ENCODE data around the gene TRIM39. TPM values are rescaled to one million over a fixed set of nuclear protein-coding genes. Genes with fewer than 3 reads are reported as not detected.
A peak's percentile ranks its signal among the peaks of the same experiment; 100 is the strongest.

Gene TRIM39
- polyA plus RNA-seq, 4 donors, result 12.3 to 15.5 (median 13.2) TPM

DNA sequence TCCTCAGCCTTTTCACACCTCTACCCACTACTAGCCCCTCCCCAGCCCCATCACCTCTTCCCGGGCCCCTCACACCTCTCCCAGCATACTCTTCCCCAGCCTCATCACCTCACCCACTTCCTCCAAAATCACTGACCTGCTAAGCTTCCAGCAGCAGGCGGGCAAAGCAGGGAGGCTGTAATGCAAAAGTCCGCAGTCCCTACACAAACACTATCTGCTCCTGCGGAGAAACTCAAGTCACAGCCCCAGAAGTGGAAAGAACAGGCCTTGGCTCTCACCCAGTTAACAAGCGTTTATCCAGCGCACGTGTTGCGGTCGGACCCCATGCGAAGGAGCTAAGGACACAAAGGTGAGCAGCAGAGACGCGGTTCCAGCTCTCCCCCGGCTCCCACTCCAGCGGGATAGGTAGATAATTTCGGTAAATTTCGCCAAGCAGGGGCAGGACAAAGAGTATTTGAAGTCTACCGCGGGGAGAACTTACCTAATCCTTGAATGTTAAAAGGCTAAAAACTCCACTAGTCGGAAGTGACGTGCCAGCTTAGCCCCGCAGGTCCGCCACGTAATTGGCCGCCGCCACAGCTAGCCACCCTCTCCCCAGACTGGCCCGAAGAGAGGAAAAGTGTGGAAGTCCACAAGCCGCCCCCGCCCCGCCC is 728 bp upstream of the TRIM39 start:
- peak; percentile 60 to 67 (median 65) for DNase-seq (ENCODE audit: low read depth in 4 of 4, low spot score in 2 of 4)

DNA sequence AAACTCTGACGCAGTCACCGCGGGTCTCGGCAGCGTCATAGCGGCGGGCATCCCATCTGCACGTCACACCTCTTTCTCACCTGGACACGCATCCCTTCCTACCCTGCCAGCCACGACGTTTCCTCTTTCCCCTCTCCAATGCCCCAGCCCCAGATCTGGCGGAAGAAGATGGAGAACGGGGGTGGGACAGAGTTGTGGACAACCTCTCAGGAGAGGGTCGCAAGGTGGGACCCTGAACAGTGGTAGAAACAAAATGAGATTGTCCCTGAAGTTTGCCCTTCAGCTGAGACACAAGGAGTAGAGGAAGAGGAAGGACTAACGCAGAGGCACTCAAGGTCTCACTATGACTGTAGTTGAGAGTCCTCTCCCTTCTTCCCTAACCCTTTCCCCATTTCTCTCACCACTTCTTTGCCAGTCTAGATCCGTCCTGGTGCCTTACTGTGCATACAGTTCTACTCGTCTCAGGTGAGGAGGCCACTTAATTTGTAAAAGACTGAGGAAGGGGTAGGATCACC is 562 bp downstream of the TRIM39 start:
- peak in 2 of 4 donors; percentile 51 to 65 for DNase-seq (ENCODE audit: low read depth in 4 of 4, low spot score in 2 of 4)

DNA sequence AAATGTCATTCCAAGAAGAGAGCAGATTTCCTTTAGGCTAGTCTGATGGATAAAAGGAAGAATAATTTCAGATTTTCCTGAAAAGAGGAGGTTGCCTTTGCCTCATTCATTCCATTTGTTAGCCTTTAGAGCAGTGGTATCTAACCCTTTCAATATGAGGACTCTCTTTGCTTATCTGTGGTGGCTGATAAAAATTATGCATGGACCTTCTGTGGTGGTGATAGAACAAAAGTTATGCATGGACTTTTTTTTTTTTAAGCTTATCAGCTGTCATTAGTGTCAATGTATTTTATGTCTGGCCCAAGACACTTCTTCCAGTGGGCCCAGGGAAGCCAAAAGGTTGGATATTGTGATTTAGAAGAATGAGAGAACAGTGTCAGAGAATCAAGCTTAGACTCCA is 1.7 kb downstream of the TRIM39 start:
- DNase-seq (ENCODE audit: low read depth in 4 of 4, low spot score in 2 of 4), result no peak

DNA sequence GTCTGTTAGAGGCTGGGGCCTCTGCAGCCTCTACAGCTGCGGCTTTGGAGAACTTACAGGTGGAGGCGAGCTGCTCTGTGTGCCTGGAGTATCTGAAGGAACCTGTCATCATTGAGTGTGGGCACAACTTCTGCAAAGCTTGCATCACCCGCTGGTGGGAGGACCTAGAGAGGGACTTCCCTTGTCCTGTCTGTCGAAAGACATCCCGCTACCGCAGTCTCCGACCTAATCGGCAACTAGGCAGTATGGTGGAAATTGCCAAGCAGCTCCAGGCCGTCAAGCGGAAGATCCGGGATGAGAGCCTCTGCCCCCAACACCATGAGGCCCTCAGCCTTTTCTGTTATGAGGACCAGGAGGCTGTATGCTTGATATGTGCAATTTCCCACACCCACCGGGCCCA is 2.6 kb downstream of the TRIM39 start:
- DNase-seq (ENCODE audit: low read depth in 4 of 4, low spot score in 2 of 4), result no peak

DNA sequence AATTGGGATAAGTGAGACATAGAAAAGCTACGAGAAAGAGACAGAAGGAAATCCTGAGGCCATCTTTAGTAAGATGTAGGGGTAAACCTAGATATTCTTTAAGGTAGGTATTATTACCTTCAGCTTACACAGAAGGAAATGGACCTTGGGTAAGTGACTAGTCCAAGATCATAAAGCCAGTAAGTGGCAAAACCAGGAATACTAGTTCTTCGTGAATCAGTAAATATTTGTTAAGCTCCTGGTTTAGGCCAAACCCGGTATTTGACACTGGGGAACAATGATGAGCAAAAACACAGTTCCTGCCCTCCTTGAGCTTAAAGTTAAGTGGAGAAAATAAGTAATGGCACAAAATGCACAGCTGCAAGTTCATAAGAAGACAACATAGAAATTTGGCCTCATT is 5.3 kb downstream of the TRIM39 start:
- DNase-seq (ENCODE audit: low read depth in 4 of 4, low spot score in 2 of 4), result no peak

DNA sequence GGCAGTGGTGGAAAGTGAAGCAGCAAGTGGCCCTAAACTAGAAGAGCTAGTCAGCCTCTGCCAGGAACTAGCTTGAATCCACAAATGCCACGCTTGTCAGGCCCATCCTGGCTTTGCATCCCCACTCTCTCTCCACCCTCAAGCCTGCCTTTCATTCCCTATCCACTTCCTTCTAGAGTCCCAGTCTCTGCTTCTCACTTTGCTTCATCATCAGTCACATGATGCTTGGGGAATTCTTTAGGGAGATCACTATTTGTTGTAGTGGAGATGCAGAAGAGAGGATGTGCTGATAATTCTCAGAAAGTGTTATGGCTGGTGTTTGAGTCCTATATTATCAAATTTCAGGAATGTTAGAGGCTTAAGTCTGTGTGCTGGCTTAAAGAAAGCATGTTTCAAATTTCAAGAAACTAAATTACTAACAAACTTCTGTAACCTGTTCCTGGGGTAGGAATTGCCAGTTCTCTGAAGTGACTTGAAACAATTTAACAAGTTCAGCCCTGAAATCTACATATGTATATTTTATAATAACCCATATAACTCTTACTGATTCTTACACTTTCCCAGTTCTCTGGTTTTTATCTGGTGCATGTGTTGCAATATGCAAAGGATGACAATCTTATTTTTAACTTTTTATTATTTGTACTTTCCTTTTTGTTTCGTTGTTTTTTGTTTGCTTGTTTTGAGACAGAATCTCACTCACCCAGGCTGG is 7.5 kb downstream of the TRIM39 start:
- DNase-seq (ENCODE audit: low read depth in 4 of 4, low spot score in 2 of 4), result no peak

DNA sequence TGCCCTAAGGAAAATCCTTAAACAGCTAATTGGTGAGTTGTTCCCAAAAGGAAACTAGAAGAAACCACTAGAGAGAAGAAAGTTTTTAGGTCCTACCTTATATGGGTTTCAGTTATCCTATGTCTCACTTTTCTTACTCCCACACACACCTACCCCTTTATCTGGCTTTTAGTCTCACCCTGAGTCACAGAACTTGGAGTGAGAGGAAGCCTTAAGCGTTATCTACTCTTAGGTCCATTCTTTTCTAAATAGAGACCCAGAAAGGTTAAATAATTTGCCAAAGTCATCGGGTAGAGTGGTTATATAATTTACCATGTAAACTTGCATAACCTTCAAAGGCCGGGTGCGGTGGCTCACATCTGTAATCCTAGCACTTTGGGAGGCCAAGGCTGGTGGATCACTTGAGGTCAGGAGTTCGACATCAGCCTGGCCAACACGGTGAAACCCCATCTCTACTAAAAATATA is 13.9 kb downstream of the TRIM39 start:
- DNase-seq (ENCODE audit: low read depth in 4 of 4, low spot score in 2 of 4), result no peak

DNA sequence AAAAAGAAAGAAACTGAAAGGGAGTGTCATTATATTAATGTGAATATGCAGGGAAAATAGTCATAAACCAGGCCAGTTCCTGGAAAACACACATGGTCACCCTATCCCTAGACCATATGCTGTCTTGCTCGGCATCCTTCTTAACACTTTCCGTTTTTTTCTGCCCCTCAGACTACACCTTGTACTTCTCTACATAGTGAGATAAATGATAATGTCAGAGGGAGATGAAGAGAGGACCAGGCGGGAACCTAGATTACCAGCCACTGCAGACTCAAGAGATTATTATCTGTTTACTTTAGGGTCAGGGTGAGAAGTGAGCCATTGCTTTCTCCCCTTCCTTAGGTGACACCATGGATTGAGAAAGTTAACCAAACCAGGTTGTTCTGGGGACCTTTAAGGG is 14.5 kb downstream of the TRIM39 start:
- DNase-seq (ENCODE audit: low read depth in 4 of 4, low spot score in 2 of 4), result no peak

DNA sequence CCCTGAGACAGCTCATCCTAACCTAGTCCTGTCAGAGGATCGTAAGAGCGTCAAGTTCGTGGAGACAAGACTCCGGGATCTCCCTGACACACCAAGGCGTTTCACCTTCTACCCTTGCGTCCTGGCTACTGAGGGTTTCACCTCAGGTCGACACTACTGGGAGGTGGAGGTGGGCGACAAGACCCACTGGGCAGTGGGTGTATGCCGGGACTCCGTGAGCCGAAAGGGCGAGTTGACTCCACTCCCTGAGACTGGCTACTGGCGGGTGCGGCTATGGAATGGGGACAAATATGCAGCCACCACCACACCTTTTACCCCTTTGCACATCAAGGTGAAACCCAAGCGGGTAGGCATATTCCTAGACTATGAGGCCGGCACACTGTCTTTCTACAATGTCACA is 15.0 kb downstream of the TRIM39 start:
- DNase-seq (ENCODE audit: low read depth in 4 of 4, low spot score in 2 of 4), result no peak

DNA sequence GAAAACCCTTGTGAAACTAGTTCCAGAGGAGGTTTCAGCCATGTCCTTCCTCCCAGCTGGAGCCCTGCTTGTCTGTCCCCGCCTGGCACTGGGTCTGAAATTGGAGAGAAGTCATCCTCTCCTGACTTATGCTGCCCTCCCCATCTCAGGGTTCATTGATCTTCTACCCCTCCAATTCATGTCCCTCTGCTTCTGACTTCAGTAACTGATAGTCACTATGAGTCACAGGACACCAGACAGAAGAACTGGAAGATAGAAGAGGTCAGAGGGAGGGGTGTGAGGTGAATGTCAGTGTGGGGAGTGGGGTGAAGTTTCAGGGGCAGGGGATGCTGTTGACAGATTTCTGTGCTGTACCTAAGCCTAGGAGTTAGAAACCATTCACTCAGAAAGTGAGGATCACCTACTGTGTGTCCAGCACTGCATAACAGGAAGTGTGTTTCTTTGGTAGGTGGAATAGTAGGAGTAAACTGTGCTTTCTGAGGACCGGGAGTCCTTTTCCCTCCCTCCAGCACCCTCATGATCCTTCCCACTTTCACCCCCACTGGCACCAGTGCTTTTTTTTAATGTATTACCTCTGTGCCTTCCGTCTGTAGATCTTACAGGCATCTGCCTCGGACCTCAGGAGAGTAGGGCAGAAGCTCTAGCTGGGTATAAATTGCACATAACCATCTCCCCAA is 17.6 kb downstream of the TRIM39 start:
- DNase-seq (ENCODE audit: low read depth in 4 of 4, low spot score in 2 of 4), result no peak

DNA sequence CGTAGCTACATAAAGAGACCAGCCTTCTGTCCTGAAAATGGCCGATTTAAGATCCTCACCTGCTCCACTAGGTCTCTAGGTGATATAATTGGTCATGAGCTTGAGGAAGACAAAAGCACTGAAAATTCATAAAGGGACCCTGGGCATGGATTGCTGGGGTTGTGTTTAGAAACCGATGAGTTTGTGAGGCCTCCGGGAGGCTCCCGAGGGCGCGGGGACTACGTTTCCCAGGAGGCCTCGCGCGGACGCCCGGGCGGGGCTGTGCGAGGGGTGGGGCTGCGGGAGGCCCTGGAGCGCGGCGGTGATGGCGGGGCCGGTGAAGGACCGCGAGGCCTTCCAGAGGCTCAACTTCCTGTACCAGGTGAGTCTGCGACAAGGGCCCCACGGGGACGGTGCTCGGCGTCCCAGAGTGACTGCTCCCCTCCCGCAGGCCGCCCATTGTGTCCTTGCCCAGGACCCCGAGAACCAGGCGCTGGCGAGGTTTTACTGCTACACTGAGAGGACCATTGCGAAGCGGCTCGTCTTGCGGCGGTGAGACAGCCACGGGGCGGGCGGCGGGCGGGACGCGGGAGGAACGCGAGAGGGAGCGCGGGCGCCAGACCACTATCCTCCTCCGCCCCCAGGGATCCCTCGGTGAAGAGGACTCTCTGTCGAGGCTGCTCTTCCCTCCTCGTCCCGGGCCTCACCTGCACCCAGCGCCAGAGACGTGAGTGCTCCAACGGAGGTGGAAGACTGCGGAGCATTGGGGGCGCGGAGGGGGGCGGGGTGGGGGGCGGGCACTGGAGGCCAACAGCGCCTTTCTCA is 18.3 kb downstream of the TRIM39 start, which contains the start of gene RPP21:
TSS of gene RPP21 (plus strand) at position 289 of the 804 bp plus-strand sequence. CDS start at position 305, 16 bp downstream.
- peak; percentile 58 to 80 (median 72) for DNase-seq (ENCODE audit: low read depth in 4 of 4, low spot score in 2 of 4)

DNA sequence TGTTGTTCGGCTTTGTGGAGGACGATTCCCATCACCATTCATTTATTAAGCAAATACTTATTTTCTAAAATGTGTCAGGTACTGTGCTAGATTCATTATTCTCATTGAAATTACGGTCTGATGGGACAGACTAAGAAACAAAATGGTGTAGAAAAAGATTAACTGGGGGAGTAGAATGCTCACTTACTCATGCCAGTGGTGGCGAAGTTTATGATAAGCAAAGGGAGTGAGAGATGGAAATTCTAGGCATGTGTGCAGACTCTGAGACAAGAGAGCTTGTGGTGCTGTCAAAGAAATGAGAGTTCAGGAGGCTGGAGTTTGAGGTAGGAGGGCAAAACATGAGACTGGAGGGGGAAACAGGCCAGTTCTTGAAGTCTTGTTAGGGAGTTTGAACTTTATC is 19.1 kb downstream of the TRIM39 start:
- DNase-seq (ENCODE audit: low read depth in 4 of 4, low spot score in 2 of 4), result no peak

DNA sequence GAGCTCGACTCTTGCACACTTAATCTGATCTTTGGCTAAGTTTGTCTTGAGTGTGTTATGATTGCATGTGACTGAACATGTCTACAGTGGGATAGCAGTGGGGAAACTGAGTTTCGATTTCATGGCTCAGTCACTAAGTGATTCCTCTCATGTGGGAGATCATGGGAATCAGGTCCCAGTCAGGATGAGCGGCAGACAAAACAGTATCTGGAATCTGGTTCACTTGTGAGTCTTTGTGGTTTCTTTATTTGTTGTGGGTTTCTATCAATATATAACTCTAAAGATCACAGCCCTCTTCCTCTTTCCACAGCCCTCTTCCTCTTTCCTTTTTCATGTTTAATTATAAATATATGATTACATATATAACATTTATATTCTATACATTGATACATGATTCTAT is 22.2 kb downstream of the TRIM39 start:
- no peak for DNase-seq (ENCODE audit: low read depth in 4 of 4, low spot score in 2 of 4)

DNA sequence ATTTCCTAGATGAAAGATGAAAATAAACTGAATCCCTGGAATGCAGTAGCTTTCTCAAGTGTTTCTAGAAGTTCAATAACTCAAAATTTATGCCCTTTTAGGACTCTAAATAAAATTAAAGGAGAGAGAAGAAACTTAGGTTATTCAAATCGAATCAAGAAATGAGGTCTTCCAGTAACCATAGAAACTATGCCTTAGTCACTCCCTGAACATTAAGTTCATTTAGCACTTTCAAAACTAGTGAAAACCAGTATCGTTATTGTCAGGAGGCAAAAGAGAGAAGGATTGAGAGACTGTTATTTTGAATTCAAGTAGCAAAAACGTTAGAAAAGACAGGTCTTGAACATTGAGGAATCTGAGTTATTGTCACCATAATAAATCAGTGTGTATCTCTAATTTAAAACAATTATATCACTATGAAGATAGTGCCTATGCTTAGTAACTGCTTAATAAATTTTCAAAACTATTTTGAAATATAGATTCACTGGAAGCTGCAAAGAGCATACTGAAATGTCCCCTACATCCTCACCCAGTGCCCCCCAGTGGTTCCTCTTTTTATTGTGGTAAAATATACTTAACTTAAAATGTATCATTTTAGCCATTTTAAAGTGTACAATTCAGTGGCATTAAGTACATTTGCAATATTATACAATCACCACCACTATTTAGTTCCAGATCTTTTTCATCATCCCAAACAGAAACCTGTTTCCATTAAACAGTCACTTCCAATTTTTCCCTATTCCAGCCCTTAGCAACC is 22.9 kb downstream of the TRIM39 start:
- DNase-seq (ENCODE audit: low read depth in 4 of 4, low spot score in 2 of 4), result no peak

DNA sequence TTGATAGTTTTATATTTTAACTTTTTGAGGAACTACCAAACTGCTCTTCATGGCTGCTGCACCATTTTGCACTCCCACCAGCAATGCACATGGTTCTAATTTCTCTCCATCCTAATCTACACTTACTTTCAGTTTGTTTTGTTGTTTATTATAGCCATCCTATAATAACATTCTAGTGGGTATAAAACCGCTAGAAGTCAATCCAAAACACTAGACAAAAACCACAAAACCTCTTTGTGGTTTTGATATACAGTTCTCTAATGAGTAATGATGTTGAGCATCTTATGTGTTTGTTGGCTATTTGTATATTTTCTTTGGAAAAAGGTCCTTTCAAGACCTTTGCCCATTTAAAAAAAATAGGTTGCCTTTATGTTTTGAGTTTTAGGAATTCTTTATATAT is 23.8 kb downstream of the TRIM39 start:
- DNase-seq (ENCODE audit: low read depth in 4 of 4, low spot score in 2 of 4), result no peak

DNA sequence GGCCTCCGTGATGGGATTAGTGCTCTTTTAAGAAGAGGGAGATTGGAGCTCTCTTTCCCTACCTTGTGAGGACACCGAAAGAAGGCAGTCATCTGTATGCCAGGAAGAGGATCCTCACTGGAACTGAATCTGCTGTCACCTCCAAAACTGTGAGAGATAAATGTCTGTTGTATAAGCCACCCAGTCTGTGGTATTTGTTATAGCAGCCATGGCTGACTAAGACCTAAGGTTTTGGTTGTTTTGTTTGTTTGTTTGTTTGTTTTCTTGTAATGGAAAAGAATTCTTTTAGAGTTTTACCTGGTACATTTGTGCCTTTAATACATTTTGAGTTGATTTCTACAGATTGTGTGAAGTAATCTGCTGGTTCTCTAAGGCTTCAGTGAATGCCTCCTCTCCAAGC is 25.8 kb downstream of the TRIM39 start:
- DNase-seq (ENCODE audit: low read depth in 4 of 4, low spot score in 2 of 4), result no peak

DNA sequence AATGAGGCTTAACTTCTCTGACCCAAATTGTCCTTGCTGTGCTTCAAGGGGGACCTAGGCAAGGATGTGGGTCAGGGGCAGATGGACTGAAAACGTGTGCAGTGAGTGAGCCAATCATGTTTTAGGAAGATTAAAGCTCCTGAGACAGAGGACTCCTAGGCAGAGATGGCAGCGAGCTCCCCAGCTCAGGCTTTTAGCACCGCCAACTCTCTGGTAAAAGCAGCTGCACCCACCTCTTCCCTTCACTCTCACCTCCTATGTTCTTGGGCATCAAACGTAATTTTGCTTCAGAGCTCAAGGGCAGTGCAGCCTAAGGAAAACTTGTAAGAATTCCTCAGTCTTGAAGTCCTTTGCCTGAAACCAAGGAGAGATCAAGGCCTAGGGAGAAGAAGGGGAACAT is 28.6 kb downstream of the TRIM39 start:
- DNase-seq (ENCODE audit: low read depth in 4 of 4, low spot score in 2 of 4), result no peak

DNA sequence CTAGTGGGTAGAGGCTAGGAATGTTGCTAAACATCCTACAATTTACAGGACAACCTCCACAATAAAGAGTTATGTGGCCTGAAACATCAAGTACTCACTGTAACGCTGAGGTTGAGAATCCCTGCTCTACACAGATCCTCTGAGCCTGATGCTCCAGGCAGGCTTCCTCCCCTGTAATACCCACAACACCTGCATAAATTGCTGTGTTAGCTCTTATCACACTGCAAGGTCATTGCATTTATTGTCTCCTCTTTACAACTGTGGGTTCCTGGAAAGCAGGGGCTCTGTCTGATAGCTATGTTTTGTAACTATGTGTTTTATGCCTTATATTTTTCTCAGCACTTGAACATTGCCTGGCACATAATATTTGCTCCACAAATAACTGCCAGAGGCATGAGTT is 29.8 kb downstream of the TRIM39 start:
- DNase-seq (ENCODE audit: low read depth in 4 of 4, low spot score in 2 of 4), result no peak

DNA sequence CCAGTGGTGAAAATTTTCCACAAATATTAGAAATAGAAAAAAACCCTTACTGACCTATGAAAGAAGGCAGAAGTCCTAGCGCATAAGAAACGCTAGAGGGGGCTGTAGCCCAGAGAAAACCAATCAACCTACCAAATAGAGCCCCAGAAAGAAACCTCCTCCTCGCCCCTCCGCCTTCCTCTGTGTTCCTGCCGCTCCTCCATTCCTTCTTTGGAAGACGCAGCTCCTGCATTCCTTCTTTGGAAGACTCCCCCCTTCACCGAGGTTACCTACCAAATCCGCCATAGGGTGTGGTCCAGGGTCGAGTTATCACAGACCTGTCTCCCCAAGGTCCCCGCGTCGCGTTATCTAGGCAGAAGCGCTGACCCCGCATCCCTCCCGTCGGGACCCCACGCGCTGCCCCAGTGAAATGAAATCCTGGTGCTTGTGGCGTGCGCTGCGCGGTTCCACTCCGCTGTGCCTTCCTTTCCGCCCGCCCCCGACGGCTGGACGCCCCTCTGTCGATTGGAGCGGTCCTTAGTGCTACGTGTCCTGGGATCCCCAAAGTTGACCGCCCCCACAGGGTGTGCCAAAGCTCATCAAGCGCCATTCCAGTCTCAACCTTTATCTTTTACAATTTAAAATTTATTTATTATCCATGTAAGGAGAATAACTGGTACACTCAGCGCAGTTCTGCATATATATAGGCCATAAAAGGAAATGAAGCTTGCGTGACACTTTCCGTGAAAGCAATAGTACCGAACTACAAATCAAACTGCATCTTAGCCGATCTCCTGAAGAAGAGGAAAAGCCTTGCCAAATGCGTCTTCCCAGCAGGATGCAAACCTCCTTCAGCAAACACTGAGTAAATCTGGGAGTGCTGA is 31.2 kb downstream of the TRIM39 start:
- peak in 2 of 4 donors; percentile 31 to 53 for DNase-seq (ENCODE audit: low read depth in 4 of 4, low spot score in 2 of 4)

Measured in left renal cortex interstitium (tissue), 4 donors.